HPDE6-E6E7 (cell line): Measurements from ENCODE around the gene TRIM32.

Experiments
- DNase-seq: peaks from one replicate; pipeline ENCODE4 v3.0.0; 2011; ENCODE audit warnings: missing footprints; ENCODE audit errors: extremely low spot score

Gene TRIM32

DNA sequence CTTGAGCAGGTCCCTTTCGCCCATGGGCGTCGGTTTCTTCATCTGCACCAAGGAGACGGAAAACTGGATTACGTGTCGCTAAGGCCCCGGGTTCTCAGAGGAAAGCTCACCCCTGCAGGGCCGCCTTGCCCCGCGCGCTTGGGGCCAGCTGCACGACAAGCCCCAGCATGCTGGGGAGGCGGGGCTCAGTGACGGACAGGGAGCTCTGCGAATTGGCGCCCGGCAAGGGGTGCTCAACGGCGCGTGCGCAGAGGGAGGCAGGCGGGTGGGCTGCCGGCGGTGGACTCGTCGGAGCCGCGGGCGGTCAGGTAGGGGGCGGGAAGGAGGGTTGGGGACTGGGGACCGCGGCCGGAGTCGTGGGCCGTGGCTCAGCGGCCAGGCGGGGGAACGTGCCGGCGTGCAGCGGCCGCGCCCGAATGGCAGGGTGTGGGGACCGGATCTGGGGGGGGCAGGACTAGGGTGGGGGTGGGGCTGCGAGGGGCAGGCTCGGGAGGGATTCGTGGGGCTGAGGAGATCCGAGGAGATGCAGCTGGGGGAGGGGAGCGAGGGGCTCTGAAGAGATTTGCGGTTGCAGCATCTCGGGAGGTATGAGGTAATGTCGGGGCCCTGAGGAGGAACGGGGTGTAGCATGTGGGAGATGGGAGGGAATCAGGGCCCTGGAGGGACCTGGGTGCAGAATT lies at the start of gene TRIM32:
TRIM32 (plus strand) TSS at position 232 of the 680 bp plus-strand sequence. CDS start 10,438 bp downstream, outside the sequence.
- peak; percentile 82 for DNase-seq

DNA sequence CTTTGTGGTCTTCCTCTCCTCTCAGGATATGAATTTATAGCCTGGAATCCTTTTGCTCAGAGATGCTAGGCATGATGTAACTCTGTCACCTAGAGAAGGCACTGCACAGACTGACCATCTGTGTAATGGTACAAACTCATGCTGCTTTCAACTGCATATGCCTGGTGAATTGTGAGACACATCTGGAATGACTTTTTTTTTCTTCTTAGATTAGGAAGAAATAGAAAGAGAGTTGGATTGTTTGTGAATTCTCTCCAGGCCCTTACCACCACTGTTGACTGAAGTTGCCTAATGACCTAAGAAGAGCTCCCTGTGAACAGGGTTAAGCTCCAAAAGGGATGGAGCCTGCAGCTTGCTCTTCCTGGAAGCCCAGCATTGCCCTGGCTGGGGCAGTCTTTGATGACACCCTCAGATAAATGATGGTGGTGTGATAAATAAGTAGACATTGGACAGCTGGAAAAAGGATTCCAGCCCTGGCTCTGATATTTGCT lies 47.8 kb upstream of the TRIM32 start:
- no peak for DNase-seq

DNA sequence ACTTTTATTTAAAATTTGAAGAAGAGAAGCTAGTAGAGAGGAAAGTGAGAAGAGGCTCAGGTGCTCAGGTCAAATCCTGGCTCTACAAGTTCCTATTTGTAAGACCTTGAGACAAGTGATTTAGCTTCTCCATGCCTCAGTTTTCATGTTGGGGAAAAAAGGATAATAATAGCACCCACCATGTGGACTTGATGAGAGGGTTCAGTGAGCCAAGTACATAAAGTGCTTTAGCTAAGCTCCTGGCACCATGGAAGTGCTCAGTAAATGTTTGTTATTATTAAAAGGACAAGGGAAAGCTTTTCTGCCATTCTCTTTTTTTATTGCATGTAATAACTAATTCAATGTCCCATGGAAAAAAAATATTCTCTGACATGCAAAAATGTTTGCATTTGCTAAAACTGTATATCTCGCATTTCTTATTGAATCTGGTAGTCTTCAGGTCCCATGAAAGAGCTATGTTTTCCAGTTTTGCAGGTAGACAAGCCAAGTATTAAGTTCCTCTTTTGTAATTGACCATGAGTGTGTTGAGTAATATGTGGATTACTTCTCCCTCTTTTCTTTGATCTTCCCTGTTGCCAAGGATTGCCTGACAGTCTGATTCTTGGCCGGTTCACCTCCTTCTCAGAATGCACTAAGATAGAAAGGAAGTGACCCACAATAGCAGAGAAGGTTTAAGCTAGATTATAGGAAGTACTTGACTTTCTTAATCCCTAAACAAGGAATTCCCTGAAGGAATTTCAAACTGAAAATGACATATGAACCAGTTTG lies 45.6 kb upstream of the TRIM32 start:
- no peak for DNase-seq

GRCh38 chr9:116643691-116644090 lies 43.4 kb upstream of the TRIM32 start:
- no peak for DNase-seq

DNA sequence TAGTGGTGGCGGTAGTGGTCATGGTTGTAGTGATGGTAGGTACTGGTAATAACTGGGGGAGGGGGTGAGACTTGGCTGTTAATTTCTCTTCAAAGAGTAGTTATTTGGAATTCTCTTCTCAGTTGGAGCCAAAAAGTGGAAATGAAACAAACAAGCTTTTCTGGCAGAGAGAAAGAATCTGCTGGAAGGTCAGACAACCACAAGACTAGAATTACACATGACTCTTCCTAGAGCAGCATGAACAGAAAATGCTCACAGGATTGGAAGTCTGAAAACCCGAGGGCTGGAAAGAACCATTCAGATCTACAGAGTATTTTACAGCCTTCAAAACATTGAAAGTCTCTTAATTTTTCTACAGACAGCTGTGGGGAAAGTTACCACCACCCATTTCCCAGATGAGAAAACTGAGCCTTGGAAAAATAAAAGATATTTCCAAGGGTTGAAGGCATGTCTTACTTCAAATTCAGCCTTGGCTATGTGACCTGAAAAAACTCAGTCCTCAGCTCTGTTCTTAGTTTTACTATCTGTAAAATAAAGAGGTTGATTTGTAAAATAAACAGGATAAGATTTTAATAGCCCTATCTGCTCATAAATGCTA lies 42.9 kb upstream of the TRIM32 start:
- DNase-seq, result no peak

DNA sequence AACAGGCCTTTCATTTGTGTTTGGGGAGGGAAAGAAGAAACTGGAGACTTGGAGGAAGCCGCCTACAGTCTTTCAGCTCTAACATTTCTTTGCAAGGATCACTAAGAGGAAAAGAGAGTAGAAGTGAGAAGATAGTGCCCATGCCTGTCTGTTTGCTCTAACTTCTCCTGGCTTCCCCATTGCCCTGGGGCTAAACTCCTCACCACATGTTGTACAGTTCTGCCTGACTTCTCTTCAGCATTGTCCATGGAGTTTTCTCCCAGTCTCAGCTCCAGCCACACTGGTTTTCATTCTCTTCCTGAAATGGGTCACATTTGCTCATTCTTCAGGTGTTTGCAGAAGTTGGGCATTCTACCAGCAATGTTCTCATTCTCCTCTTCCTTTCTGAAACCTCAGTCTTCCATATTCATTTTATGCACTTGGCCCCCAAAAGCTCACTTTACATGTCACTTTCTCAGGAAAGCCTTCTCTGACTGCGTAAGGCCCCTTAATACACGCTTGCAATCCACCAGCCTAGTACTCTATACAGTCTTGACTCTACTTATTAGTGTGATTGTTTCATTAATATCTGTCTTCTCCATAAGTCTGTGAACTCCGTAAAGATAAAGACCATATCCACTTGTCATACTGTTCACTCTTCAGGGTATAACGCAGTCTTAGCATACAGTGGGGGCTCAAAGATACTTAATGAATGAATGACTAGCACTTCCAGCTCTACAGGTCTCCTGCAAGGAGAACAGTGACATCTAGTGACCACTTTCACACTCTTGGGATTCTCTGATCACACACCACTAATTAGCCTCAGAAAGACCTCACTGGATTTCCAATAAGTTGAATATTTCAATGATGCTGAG lies 40.2 kb upstream of the TRIM32 start:
- DNase-seq, result peak; percentile 23

- no peak for DNase-seq
Measured at GRCh38 chr9:116647515-116647809, 39.6 kb upstream of the TRIM32 start.

GRCh38 chr9:116653348-116654058 lies 33.6 kb upstream of the TRIM32 start:
- DNase-seq, result no peak

GRCh38 chr9:116654059-116654355 lies 33.1 kb upstream of the TRIM32 start:
- no peak for DNase-seq

DNA sequence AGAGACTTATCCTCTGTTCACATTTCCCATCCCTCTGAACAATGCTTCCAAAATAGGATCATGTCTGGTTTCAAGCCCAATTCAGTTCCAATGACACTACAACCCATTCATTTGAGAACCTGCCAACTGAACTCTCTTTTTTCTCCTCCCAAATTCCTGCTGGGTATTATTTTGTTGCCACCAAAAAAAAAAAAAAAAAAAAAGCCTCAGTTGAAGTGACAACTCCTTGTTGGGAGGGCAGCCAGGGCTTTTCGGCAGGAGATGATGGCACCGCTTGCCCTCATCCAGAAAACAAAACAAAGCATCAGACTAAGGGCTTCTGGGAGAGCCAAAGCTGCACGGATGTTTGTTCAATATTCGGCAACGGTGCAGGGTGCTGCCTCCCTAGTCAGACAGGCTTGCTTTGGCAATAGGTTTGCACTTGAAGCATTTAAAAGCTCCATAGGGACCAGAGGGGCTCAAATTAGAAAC lies 30.6 kb upstream of the TRIM32 start:
- no peak for DNase-seq

DNA sequence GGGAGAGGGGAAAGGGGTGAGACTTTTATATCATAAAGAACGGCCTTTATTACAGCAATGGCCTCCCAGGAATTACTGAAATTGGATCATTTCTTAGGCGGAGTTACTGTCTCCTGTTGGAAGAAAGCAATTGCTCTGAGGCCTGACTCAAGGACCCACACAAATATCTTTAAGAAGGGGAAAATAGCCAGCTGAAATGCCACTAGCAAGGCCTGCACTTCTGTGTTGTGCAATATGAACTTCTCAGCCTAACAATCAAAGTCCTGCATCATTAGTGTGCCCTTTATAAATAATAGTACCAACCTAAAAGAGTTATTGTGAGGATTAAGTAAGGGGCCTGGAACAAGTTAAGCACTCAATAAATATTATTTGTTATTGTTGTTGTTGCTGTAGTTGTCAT lies 30.1 kb upstream of the TRIM32 start:
- DNase-seq, result no peak

DNA sequence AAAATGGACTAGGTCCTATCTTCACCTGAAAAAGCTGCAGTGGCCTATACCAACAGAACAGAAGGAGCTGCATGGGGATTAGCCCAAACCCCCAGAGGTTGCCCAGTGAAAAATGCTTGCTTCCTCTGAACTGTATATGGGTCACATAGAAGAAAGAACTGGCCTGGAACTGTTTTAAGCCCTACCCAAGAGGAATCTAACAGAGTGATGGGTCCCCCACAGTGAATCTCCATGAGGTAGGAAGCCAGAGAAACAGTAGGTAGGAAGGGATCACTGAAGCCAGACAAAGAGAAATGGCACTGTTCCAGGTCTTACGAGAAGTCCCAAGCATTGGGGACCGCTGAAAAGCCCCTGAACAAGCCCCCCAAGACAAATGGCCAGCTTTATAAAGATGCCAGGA lies 28.8 kb upstream of the TRIM32 start:
- no peak for DNase-seq

DNA sequence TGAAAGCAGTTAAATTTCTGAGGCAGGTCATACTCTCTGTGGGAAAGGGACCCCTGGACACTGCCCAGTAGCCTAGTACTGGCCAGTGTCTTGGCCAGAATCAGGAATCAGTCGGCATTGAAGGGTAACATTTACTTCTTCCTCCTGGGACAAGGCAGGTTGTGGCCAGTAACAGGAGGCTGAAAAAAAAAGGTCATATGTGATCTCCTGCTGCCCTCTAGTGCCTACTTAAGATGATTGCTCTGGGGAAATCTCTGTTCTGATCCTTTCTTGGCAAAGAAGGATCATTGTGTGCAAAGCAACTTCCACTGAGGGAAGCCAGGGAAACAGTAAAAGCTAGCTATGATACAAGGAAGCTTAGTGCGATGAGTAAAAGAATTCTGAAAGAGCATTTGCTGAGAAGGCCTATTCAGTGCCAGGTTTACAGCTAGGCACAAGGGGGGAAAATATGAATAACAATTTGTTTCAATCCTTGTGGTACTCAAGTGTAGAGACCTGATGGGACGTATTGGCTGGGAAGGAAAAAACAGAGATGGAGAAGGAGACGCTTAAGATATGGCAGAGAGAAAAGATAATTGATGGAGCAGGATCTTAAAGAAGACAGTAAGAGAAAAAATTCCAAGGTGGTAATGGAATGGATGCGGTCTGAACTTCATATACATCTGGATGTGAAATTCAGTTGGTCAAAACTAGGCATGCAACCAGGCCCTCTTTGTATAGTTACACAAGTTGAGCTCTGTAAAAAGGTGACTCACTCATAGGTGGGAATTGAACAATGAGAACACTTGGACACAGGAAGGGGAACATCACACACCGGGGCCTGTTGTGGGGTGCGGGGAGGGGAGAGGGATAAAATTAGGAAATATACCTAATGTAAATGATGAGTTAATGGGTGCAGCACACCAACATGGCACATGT lies 25.8 kb upstream of the TRIM32 start:
- DNase-seq, result peak; percentile 64

DNA sequence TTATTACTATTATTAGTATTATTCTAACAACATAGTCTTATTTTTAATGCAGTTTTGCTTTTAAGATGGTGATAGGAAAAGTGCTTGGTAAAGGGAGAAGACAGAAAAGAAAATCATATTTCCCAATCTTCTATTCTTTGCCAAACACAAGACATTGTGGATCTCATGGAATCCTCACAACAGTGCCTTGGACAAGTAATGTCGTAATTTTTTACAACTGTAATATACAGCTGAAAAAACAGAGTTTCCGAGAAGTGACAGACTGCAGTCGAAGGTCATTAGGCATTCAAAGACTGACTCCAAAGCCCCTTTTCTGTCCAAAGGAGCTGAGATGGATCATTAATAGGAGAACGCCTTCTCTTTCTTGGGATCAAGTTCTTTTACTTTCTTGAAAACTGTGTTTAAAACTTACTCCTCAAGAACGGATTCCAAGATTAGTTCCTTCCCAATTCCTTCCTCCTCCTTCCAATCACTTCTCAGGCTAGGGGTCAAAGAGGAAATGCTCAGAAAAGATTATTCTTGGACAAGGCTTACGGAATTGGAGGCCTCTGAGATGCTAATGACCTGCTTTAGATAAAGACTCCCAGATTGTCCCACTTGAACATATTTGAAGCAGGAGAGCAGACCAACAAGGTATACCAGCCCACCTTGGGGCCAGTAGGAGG lies 24.3 kb upstream of the TRIM32 start:
- DNase-seq, result no peak

- DNase-seq, result no peak
Measured at GRCh38 chr9:116663581-116663980, 23.5 kb upstream of the TRIM32 start.

GRCh38 chr9:116668970-116669695 lies 18.0 kb upstream of the TRIM32 start:
- DNase-seq, result no peak

DNA sequence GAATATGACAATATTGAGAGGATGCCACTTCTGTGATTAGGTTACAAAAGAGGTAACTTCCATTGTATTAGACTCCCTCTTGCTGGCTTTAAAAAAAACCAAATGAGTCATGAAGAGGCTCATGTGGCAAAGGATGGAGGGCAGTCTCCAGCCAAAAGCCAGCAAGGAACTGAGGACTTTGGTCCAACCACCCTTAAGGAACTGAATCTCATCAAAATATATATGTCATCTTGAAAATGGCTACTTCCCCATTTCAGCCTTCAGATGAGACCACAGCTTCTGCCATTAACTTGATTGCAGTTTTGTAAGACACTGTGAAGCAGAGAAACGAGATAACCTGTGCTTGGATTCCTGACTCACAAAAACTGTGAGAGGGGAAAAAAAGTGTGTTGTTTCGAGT lies 15.5 kb upstream of the TRIM32 start:
- DNase-seq, result no peak

- no peak for DNase-seq
Measured at GRCh38 chr9:116673375-116673774, 13.7 kb upstream of the TRIM32 start.
